ENCODE measurements around the gene LZTS2. TPM values are rescaled to one million over a fixed set of nuclear protein-coding genes. Genes with fewer than 3 reads are reported as not detected.
A peak's percentile ranks its signal among the peaks of the same experiment; 100 is the strongest.

LZTS2 gene
- total RNA-seq, 2 donors from 2014 or later, result 43.9 to 47.7 TPM

DNA sequence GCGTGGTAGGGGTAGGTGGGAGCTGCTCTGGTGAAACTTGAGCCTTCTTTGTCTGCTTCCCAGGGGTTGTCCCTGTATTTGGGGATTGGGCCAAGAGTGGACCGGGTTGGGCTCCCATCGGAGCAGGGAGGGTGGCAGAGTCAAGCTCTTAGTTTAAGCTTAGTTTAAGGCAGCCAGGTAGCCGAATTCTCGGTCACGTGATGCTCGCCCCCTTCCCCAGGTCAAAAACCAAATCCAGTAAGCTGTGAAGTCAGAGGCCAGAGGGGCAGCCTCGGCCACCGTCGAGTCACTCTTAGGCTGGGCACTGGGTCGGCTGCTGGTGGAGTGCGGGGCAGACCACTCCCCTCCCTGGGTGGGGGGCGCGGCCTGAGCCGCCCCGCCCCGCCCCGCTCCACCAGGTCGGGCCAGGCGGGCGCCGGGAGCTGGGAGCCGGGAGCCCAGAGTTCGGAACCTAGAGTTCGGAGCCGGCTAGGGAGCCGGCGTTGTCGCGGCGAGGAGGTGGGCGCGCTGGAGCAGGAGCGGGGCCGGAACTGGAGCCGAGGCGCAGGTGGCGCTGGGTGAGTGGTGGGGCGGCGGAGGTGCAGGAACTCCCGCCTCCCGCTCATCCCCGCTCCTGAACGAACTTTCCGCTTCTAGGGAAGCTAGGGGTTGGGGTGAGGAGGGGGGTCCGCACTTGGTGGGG is 2.8 kb upstream of the LZTS2 start:
- ATAC-seq (peak in 1 of 2 donors; percentile 10), DNase-seq (no peak)
- intact Hi-C loops (cut with DNase I), result loop anchor here in 1 of 2 donors (1.0 kb wide), 1 partner anchor 16 kb away; no protein-coding TSS in a partner anchor

- DNase-seq (peak; percentile 71), ATAC-seq (peak; percentile 32 to 55)
- intact Hi-C loops (cut with DNase I), result loop anchor here in 1 of 2 donors (1.0 kb wide), 1 partner anchor 16 kb away; no protein-coding TSS in a partner anchor
Measured at GRCh38 chr10:100997360-100998182, 2.0 kb upstream of the LZTS2 start.

DNA sequence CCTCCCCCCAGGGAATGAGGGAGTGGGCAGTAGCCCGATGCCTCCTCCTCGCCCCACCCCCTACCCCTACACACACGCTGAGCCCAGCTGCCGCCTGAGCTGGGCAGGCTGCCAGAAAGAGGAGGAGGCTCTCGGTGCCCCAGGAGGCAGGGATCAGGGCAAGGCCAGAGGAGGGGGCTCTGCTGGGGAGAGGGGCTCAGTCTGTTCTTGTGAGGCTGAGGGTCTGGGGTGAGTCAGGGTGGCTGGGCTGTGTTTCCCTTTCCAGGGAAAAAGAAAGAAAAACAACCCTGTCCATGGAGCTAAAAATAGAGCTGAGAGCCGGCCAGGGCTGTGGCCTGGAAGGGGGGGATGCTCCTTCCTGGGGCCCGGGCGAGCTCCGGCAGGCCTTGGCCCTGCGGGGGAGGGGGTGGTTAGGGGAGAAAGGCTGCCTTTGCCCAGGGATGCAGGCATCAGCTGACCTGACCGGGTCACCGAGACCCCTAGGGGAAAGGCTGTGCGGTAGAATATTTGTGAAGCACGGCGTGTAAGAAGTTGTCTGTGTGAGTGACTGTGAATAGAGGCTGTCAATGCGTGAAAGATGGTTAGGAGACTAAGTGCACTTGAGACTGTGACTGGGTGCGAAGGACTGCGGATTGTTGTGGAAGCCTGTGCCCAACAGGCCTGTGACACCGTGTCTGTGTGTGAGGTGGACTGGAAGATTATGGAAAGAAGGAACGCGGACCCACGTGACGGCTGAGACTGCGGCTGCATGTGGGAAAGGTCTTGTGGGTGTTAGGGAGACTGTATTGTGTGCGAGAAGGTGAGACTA is 1.2 kb upstream of the LZTS2 start:
- ATAC-seq, result peak; percentile 54 to 57
- intact Hi-C loops (cut with DNase I), result no loop called here
- DNase-seq, result peak; percentile 86

DNA sequence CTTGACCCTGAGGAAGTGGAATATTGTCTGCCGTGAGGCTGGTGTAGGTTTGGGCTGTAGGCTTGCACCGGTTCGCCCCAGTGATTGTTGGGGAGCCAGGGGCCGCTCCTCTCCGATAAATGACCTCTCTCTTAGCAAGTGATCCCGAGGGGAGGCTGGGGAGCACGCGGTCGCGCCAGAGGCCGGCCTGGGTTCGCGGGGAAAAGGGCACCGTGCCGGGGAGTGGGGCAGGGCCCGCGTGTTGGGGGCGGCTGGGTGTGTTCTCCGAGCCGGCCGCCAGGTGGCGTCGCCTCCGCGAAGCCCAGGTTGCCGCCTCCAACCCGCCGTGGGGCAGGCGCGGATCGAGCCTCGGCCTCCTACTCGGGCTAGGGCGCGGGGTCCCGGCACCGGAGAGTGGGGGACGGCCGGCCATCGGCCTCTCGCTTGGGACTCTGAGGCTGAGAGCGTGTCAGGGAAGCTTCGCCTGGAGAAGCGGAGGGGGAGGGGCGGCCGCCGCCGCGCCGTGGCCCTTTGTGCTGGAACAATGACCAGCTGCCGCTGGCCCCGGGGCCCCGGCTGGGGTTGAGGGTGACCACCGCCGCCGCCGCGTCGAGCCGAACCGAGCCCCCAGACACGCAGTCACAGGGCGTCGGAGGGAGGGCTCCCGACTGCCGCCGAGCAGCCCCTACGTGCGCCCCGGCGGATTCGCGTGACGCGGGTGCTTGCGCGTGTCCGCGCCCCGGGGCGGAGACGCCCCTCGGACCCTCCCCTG is 442 bp upstream of the LZTS2 start:
- intact Hi-C loops (cut with DNase I), result no loop called here
- DNase-seq (peak; percentile 87), ATAC-seq (peak; percentile 76 to 78)

- DNase-seq, result peak; percentile 50
- intact Hi-C loops (cut with DNase I), result no loop called here
- no peak for ATAC-seq
Measured at GRCh38 chr10:101000127-101000914, 713 bp downstream of the LZTS2 start.

DNA sequence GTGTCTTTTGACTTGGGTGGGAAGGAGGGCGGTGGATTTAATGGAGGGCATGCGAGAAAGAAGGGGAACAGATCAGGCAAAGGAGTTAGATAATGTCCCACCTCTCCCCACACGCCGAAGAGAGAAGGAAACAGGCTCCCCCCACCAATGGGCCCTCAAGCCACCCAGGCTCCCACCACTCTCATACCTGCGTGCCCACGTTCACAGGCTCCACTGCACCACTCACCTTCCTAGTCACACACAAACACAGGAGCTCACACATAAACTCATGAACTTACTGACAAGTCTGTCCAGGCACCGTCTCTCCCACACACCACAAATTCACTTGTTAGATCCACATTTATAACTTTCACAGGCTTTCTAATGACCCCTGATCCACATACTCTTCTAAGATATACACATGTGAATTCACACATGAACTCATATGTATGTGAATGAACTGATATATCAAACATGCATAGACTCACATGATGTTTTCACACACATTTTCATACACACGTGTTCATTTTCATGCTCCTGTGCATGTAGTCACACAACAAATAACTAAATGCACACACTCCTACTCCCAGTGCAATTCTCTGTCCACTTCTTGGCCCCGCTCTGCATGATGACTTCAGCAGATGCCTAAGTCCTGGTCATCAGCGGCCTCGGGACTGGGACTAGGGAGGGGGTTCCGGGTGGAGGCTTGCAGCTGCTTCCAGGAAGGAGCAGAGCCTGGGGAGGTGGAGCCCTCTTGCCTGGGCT is 1.5 kb downstream of the LZTS2 start:
- intact Hi-C loops (cut with DNase I), result no loop called here
- DNase-seq, result peak; percentile 92
- peak; percentile 17 to 35 for ATAC-seq

- ATAC-seq, result no peak
Measured at GRCh38 chr10:101001659-101002035, 2.0 kb downstream of the LZTS2 start.

DNA sequence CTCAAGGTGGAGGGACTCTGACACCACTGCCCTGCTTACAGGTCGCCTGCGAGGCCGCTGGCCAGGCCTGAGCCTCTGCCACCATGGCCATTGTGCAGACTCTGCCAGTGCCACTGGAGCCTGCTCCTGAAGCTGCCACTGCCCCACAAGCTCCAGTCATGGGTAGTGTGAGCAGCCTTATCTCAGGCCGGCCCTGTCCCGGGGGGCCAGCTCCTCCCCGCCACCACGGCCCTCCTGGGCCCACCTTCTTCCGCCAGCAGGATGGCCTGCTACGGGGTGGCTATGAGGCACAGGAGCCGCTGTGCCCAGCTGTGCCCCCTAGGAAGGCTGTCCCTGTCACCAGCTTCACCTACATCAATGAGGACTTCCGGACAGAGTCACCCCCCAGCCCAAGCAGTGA is 2.8 kb downstream of the LZTS2 start:
- ATAC-seq (no peak), DNase-seq (no peak)
- intact Hi-C loops (cut with DNase I), result no loop called here

More at GRCh38 chr10:101001659-101002035, 2.0 kb downstream of the LZTS2 start:
- no peak for DNase-seq
- intact Hi-C loops (cut with DNase I), result no loop called here

DNA sequence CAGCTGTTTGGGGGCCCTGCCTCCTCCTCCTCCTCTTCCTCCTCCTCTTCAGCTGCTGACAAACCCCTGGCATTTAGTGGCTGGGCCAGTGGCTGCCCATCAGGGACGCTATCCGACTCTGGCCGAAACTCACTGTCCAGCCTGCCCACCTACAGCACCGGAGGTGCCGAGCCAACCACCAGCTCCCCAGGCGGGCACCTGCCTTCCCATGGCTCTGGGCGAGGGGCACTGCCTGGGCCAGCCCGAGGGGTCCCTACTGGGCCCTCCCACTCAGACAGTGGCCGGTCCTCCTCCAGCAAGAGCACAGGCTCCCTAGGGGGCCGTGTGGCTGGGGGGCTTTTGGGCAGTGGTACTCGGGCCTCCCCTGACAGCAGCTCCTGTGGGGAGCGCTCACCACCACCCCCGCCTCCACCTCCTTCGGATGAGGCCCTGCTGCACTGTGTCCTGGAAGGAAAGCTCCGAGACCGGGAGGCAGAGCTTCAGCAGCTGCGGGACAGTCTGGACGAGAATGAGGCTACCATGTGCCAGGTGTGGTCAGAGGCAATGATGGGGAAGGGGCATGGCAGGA is 4.1 kb downstream of the LZTS2 start:
- intact Hi-C loops (cut with DNase I), result no loop called here
- ATAC-seq (no peak), DNase-seq (peak; percentile 14)

DNA sequence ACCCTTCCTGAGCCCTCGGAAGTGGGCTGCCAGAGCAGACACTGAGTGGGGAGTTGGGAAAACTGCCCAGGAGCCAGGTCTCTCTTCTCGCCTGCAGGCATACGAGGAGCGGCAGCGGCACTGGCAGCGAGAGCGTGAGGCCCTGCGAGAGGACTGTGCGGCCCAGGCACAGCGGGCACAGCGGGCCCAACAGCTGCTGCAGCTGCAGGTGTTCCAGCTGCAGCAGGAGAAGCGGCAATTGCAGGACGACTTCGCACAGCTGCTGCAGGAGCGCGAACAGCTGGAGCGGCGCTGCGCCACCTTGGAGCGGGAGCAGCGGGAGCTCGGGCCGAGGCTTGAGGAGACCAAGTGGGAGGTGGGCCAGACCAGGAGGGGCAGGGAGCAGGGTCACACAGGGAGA is 5.8 kb downstream of the LZTS2 start:
- intact Hi-C loops (cut with DNase I), result no loop called here
- ATAC-seq (no peak), DNase-seq (no peak)

- DNase-seq (no peak), ATAC-seq (no peak)
- intact Hi-C loops (cut with DNase I), result no loop called here
Measured at GRCh38 chr10:101005869-101006567, 6.4 kb downstream of the LZTS2 start.

GRCh38 chr10:101006593-101007098 is 7.0 kb downstream of the LZTS2 start:
- intact Hi-C loops (cut with DNase I), result no loop called here
- ATAC-seq (no peak), DNase-seq (no peak)

DNA sequence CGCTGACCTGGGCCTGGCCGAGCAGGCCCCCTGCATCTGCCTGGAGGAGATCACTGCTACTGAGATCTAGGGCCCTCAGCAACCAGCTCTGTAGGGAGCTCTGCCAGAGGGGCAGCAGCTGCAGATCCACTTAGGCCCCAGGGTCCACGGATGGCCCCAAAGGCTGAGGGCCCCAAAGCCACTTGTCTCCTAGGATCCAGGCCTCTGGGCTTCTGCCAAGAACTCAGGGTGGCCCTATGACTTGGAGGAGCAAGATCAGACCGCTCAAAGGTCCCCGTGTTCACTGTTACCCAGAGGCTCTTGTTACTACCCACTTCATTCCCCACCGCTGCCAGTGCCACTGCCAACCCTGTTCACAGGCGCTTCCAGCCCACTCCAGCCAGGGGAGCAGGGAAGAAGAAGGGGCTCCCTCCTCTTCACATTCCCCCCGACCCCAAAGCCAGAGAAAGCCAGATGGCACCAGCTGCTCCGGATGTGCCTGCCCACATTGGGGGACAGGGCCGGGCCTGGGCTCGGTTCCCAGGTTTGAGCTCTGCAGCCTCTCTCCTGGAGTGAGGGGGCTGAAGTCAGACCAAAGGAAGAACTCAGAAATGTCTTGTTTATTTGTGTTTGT is 7.6 kb downstream of the LZTS2 start:
- intact Hi-C loops (cut with DNase I), result no loop called here
- DNase-seq (no peak), ATAC-seq (peak; percentile 34 to 42)

DNA sequence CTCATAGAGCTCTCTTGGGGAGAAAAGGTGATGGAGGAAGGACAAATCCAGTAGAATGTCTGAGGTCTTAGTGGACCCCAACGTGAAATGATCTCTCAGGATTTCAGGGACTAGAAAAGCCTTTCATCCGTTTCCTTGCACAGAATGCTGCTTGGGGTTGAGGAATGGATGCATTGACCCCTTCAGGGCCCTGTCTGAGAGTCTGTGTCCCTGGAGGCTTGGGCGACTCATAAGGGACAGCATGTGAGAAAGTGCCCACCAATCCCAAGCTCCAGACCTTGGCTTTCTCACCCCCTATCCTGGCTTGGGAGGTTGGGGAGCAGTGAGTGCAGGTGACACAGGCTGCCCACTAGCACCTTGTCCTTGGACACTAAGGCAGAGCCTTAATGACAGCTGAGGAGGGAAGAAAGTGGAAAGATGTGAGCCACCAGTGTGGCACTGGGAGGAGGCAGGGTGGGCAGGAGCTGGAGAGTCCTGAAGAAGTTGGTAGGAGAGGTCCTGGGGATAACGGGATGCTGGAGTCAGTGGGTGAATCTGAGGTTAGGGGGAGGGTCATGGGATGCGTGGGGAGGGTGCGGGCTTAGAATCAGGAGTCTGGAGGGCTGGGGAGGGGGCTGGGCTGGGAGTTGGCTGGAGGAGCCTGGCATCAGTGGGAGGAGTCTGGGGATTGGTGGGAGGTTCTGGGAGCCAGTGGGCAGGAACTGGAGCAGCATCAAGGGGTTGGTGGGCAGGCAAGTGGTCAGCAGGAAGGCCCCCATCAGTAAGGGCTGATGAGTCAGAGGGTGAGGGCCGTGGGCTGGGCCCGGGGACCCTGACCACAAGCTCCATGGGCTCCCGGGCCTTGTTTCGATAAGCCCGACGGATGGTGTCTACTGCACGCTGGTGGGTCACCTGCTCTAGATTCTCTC is 8.6 kb downstream of the LZTS2 start:
- ATAC-seq (no peak), DNase-seq (no peak)
- intact Hi-C loops (cut with DNase I), result no loop called here

DNA sequence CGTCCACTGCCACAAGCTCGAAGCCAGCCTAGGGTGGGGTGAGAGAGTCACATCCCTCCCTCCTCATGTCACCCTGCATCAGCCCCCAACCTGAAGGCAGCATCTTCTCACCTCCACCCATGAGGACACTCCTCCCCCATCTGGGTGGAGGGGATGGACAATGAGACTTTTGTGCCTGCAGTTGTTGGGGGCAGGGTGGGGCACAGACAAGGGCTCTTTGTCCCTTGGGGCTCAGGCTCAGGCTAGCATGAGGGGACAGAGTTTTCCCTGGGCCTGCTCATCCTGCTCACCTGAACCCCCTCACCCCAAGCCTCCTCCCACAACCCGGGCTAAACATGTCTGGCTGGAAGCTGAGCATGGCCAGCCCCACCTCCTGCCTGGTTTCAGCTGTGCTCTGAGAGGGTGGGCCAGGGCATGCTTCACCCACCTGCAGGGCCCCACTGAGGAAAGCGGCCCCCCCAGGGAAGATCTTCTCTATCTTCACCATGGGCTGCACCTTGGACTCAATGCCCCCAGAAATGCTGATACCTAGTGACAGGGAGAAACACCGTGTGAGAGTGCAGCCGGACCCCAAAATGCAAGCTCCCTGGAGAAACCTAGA is 9.3 kb downstream of the LZTS2 start:
- DNase-seq, result no peak
- intact Hi-C loops (cut with DNase I), result no loop called here
- no peak for ATAC-seq

All from left cardiac atrium (tissue), 4 donors.